LoVo (cell line): Measurements from ENCODE around the gene SLC17A7.
"Not testable (repeated sequence)": the region's sequence is repeated elsewhere in the genome, so short reads cannot be mapped to it uniquely, and the experiment has no call there.

Experiments used
- DNase-seq: peaks from one replicate; pipeline ENCODE4 v3.0.0-alpha.2; 2016; ENCODE audit warnings: low spot score

Gene SLC17A7

GRCh38 chr19:49469828-49470614 is 28.7 kb upstream of the SLC17A7 start:
- no peak for DNase-seq

- no peak for DNase-seq
Observed at GRCh38 chr19:49468746-49469447, 27.6 kb upstream of the SLC17A7 start.

GRCh38 chr19:49468199-49468598 is 26.9 kb upstream of the SLC17A7 start:
- DNase-seq = no peak

DNA sequence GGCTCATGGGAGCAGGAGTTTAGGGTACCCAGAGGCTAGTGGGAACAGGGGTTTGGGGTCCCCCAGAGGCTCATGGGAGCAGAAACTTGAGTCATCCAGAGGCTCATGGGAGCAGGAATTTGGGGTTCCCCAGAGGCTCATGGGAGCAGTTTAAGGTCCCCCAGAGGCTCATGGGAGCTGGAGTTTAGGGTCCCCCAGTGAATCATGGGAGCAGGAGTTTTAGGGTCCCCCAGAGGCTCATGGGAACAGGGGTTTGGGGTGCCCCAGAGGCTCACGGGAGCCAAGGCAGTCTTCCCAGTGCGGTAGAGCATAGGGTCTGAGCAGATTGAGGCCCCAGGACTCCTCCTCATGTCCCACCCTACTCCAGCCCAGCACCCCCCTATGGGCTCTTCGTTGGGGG is 24.0 kb upstream of the SLC17A7 start:
- no peak for DNase-seq

DNA sequence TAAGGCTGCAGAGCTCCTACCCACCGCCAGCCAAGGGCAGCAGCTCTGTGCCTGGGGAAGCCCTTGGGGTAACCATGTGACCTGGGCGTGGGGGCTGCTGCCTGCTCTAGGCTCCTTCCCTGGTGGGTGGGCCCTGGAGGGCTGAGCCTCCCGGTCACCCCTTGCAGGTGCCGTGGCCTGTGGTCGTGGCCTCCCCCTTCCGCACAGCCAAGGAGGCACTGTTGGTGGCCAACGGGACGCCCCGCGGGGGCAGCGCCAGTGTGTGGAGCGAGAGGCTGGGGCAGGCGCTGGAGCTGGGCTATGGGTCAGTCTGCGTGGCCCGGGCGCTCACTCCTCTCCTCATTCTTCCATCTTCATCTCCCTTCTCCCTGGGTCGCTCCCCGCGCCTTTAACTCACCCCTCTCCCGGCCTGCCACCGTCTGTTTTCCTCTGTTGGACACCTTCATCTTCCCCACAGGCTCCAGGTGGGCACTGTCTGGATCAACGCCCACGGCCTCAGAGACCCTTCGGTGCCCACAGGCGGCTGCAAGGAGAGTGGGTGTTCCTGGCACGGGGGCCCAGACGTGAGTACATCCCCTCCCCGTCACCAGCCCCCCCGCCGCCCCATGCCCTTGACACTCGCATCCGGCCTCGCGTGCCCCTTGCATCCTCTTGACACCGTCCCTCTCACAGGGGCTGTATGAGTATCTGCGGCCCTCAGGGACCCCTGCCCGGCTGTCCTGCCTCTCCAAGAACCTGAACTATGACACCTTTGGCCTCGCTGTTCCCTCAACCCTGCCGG is 22.8 kb upstream of the SLC17A7 start:
- no peak for DNase-seq

DNA sequence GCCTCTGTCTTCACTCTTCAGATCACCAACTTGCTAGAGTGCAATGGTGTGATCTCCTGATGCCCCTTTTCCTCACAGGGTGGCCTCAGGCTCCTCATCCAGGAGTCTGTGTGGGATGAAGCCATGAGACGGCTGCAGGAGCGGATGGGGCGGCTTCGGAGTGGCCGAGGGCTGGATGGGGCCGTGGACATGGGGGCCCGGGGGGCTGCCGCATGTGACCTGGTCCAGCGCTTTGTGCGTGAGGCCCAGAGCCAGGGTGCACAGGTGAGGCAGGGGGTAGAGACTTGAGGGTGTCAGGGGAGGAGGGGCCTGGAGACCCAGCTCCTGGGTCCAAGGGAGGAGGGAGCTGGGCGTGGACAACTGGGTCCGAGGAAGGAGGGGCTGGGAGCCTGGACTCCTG is 21.2 kb upstream of the SLC17A7 start:
- no peak for DNase-seq

GRCh38 chr19:49461656-49462055 is 20.3 kb upstream of the SLC17A7 start:
- DNase-seq = no peak

DNA sequence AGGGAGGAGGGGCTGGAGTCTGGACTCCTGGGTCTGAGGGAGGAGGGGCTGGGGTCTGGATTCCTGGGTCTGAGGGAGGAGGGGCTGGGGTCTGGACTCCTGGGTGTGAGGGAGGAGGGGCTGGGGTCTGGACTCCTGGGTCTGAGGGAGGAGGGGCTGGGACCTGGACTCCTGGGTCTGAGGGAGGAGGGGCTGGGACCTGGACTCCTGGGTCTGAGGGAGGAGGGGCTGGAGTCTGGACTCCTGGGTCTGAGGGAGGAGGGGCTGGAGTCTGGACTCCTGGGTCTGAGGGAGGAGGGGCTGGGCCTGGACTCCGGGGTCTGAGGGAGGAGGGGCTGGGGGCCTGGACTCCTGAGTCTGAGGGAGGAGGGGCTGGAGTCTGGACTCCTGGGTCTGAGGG is 19.8 kb upstream of the SLC17A7 start:
- not testable (repeated sequence) for DNase-seq

DNA sequence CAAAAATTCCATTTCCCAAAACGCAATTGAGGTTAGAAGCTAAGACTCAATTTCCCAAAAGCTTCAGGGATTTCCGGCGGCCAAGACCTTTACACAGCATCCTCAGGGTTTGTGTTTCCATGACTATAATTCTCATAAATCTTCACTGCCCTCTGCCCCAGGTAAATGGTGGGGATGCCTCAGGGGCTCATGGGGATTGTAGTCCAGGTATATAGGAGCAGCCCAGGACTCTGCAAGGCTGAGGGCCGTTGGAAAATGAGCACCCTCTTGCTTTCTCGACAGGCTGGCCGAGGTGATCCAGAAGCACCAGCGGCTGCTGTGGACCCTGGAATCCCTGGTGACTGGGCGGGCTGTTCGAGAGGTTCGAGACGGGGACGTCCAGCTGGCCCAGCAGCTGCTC is 18.1 kb upstream of the SLC17A7 start:
- no peak for DNase-seq

GRCh38 chr19:49458567-49458903 is 17.2 kb upstream of the SLC17A7 start:
- no peak for DNase-seq

DNA sequence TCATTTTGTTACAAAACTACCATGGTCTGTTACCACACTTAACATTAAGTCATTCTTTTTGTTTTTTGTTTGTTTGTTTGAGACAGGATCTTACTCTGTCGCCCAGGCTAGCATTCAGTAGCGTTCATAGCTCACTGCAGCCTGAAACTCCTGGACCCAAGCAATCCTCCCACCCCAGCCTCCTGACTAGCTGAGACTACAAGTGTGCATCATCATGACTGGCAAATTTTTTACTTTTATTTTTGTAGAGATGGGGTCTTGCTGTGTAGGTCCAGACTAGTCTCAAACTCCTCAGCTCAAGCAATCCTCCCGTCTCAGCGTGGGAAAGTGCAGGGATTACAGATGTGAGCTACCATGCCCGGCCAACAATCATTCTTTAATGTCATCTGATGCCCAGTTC is 15.0 kb upstream of the SLC17A7 start:
- DNase-seq = no peak

GRCh38 chr19:49455773-49456172 is 14.4 kb upstream of the SLC17A7 start:
- no peak for DNase-seq

DNA sequence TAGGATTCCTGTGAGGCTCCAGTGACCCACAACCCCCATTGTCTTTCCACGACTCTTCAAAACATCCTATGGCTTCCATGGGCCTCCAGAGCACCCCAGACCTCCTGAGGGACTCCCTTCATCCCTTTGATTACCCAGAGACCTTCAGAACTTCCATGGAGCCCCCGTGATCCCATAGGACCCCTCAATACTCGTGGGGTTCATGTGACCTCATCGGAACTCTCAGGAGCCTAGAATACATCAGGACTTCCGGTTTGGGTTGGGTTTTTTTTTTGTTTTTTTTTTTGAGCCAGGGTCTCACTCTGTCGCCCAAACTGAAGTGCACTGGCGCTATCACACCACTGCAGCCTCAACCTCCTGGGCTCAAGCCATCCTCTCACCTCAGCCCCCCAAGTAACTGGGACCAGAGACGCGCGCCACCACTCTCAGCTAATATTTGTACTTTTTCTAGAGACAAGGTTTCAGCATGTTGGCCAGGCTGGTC is 12.5 kb upstream of the SLC17A7 start:
- DNase-seq = no peak

GRCh38 chr19:49453013-49453756 is 11.9 kb upstream of the SLC17A7 start, which contains the start of gene ALDH16A1:
TSS of gene ALDH16A1 (plus strand) at chr19:49453225. CDS start at chr19:49453332, 107 bp downstream.
- DNase-seq = peak; percentile 98

DNA sequence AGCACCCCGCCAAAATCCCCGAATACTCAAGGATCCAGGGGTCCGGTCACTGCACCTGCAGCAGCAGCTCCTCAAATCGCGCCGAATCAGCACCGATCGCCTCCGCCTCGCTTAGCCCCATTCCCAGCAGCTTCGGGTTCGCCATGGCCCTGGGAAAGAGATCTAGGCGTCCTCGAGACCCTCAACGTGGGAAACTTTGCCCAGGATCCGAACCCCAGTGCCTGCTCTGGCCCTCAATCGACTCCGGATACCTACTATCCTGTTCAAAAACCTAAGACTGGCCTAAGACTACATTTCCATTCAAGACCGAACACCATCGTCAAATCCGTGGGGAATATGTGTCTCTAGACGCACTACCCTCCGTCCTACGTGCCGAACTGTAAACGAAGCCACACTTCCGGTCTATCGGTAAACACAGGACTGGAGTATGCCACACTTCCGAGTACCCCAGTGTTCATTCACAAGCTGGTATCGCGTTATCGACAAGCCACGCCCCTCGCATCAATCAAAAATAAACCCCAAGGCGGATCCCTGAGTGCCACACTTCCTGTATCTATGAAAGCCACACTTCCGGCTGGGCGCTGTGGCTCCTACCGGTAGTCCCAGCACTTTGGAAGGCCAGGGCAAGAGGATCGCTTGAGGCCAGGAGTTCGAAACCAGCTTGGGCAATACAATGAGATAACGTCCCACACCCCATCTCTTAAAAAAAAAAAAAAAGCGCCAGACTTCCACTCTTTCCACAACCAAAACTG is 10.3 kb upstream of the SLC17A7 start, which contains the start of gene PIH1D1:
Gene PIH1D1 (minus strand): TSS at position 385 of the 752 bp plus-strand sequence. CDS start 240 bp downstream, at position 145.
- DNase-seq = peak; percentile 99

- no peak for DNase-seq
Observed at GRCh38 chr19:49450405-49450804, 9.1 kb upstream of the SLC17A7 start.

GRCh38 chr19:49448432-49448786 is 7.1 kb upstream of the SLC17A7 start:
- DNase-seq = no peak

DNA sequence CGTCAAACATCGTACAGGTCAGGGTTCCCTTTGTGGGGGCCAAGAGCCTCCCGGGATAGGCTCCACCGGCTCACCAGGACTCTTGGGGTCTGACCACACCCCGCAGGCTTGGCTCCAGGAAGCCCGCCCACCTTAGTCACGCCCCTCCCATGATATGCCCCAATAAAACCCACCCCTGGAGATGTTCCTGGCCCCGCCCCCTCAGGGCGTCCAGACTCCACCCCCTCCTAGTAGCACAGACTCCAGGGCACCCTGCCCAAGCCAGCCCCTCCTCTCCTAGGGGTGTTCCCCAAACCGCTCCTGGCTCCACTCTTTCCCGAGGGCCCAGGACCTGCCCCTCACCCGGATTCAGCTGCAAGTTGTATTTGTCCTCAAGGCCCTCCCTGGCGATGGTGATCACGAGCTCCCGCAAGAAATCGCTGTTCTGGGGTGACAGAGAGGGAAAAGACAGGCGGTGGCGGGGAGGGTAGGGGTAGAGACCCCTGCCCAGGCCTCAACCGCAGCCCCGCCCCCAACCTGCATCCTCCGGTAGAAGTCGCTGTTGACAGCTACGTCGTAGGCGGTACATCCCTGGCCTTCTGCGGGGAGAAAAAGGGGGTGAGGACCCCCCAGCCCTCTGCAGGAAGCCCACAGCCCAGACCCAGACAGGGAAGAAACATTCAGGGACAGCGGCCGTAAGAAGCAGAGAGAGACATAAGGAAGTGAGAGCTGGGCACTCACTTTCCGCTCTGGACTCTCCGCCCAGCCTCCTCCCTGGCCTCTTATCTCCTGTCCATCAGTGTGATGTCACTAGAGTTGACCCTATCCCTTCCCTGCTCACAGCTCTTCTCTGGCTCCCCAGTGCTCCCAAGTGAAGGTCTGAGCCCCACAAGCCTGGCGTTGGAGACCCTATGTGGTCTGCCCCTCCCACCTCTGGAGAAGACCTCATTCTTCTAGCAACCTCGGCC is 6.4 kb upstream of the SLC17A7 start:
- DNase-seq = no peak

GRCh38 chr19:49445997-49446396 is 4.7 kb upstream of the SLC17A7 start:
- DNase-seq = no peak
